Fibroblast of mammary gland (primary cell): ENCODE measurements around the gene RC3H1.
"Not testable (repeated sequence)": the region's sequence is repeated elsewhere in the genome, so short reads cannot be mapped to it uniquely, and the experiment has no call there.

Experiments
- DNase-seq: peaks from one replicate; pipeline ENCODE4 v3.0.0-alpha.2; 2010; ENCODE audit warnings: low read depth
- H3K4me3 ChIP-seq: 2 replicates; pipeline ENCODE4 v1.5.1; 2011; ENCODE audit warnings: low read depth, mild to moderate bottlenecking, low read length, moderate library complexity; ENCODE audit not compliant: control insufficient read depth
- CTCF ChIP-seq: conservative IDR thresholded peaks from 2 replicates; pipeline ENCODE4 v1.5.1; 2011; ENCODE audit warnings: low read depth, low read length, inconsistent platforms; ENCODE audit not compliant: control insufficient read depth, insufficient read depth

The RC3H1 gene

DNA sequence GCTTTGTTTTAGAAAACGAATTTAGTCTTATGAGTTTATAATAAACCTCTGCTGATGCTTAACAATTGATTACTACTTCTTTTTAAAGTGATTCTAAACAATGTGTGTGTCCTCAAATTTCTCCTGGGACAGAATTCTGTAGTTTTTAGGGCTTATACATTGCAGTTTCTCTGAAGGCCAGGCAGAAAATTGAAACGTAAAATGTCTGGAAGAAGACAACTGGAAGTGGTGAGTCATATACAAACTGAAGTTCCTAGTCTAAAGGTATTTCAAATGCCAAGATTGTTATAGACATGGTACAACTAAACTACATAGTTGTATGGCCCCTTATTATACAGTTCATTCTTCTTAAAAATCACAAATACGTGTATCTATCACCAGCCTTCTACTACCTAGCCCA, 30.5 kb upstream of the RC3H1 start:
- TF ChIP-seq CTCF: no peak
- H3K4me3 ChIP-seq: no peak overlapping the region
- DNase-seq: peak; percentile 23

GRCh38 chr1:174051956-174052355, 29.8 kb upstream of the RC3H1 start:
- TF ChIP-seq CTCF: no peak
- DNase-seq: peak; percentile 88
- no peak overlapping the region for H3K4me3 ChIP-seq

GRCh38 chr1:174049514-174049913, 27.4 kb upstream of the RC3H1 start:
- no peak for TF ChIP-seq CTCF
- peak; percentile 9 for DNase-seq
- no peak overlapping the region for H3K4me3 ChIP-seq

- no peak for DNase-seq
- H3K4me3 ChIP-seq: no peak overlapping the region
- no peak for TF ChIP-seq CTCF
These were observed 22.5 kb upstream of the RC3H1 start for GRCh38 chr1:174044418-174045222.

GRCh38 chr1:174042509-174042908, 20.4 kb upstream of the RC3H1 start:
- DNase-seq: peak; percentile 48

DNA sequence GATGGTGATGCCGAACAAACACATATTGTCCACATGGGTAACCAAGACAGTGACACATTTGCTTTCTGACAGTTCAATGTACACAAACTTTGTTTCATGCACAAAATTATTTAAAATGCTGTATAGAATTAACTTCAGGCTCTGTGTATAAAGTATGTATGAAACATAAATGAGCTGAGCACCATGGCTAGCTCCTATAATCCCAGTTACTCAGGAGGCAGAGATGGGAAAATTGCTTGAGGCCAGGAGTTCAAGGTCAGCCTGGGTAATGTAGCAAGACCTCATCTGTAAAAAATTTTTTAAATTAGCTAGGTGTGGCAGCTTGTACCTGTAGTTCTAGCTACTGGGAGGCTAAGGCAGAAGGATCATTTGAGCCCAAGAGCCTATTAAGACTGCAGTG, 19.2 kb upstream of the RC3H1 start:
- DNase-seq: no peak
- no peak for TF ChIP-seq CTCF
- no peak overlapping the region for H3K4me3 ChIP-seq

More at GRCh38 chr1:174042509-174042908, 20.4 kb upstream of the RC3H1 start:
- H3K4me3 ChIP-seq: not testable (repeated sequence)

DNA sequence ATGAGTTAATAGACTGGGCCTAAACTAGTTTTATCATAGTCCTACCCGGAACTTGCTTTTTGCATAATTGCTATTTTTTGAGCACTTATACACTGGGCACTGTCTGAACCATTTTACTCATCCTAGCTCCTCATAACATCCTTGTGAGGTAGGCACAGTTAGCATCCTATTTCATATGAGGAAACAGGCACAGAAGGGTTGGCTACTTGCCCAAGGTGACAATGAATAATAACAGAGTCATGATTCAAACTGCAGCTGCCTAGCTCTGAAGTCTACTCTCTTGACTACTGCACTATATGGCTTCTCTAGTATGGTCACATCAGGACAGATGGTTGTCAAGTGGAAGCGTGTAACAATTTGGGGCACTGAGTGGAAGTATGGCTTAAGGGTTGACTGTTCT, 18.2 kb upstream of the RC3H1 start:
- no peak overlapping the region for H3K4me3 ChIP-seq
- TF ChIP-seq CTCF: no peak
- peak; percentile 94 for DNase-seq
